A673 (cell line): Measurements from ENCODE around the gene FOXP4. TPM values are rescaled to one million over a fixed set of nuclear protein-coding genes. Genes with fewer than 3 reads are reported as not detected.

ENCODE experiments used
- BruUV-seq: library from RNA; stranded (reverse); fragments of 400-500 nt; replicated peaks from 2 replicates; lab custom pipeline; 2021; lab: Mats Ljungman, UMichigan
- CTCF ChIA-PET: fragments of 300-600 bp; sonication (Branson Sonifier 250); formaldehyde crosslinking; loops from one replicate; lab custom pipeline; 2022; ENCODE audit warnings: antibody characterized with exemption; lab: Charles Lee
- POLR2A ChIA-PET: fragments of 300-600 bp; sonication (Branson Sonifier 250); formaldehyde crosslinking; loops from one replicate; lab custom pipeline; 2022; ENCODE audit warnings: antibody characterized with exemption; ENCODE audit not compliant: low non-redundant PET; lab: Charles Lee
- DNase-seq: peaks from one replicate; pipeline ENCODE4 v3.0.0-alpha.2; 2015; ENCODE audit warnings: low spot score
- H3K27ac ChIP-seq: fragments of 200-600 bp; sonication (generic); 2 replicates; pipeline ENCODE4 v1.5.1; 2016; ENCODE audit warnings: mixed run types, low read depth, mild to moderate bottlenecking, mixed read lengths, antibody characterized with exemption, low read length; ENCODE audit not compliant: poor library complexity, severe bottlenecking
- H3K27me3 ChIP-seq: fragments of 200-600 bp; sonication (generic); replicated peaks from 2 replicates; pipeline ENCODE4 v1.6.1; 2017; ENCODE audit warnings: mixed run types, low read depth, mild to moderate bottlenecking, mixed read lengths, antibody characterized with exemption, low read length; ENCODE audit not compliant: insufficient read depth, poor library complexity
- H3K36me3 ChIP-seq: fragments of 200-600 bp; sonication (generic); 2 replicates; pipeline ENCODE4 v1.6.1; 2016; ENCODE audit warnings: mixed run types, mild to moderate bottlenecking, mixed read lengths, antibody characterized with exemption, low read length; ENCODE audit not compliant: insufficient read depth, poor library complexity, severe bottlenecking
- H3K4me1 ChIP-seq: fragments of 200-600 bp; sonication (generic); 2 replicates; pipeline ENCODE4 v1.6.1; 2017; ENCODE audit warnings: mixed run types, mild to moderate bottlenecking, mixed read lengths, antibody characterized with exemption, low read length; ENCODE audit not compliant: insufficient read depth, poor library complexity, severe bottlenecking
- H3K4me3 ChIP-seq: fragments of 200-600 bp; sonication (generic); 2 replicates; pipeline ENCODE4 v1.5.1; 2016; ENCODE audit warnings: low read depth, mixed run types, mild to moderate bottlenecking, mixed read lengths, low read length; ENCODE audit not compliant: poor library complexity, severe bottlenecking
- H3K9me3 ChIP-seq: fragments of 200-600 bp; sonication (generic); 2 replicates; pipeline ENCODE4 v1.6.1; 2016; ENCODE audit warnings: mixed run types, low read depth, mild to moderate bottlenecking, mixed read lengths, antibody characterized with exemption, low read length; ENCODE audit not compliant: poor library complexity, severe bottlenecking
- CTCF ChIP-seq: fragments of 300-800, 200-600 bp; sonication (generic); conservative IDR thresholded peaks from 2 replicates; pipeline ENCODE4 v1.5.1; 2017; ENCODE audit warnings: low read depth, mild to moderate bottlenecking, antibody characterized with exemption, low read length, moderate library complexity, mixed read lengths
- EZH2 ChIP-seq: fragments of 200-600 bp; sonication (generic); IDR thresholded peaks from 2 replicates; pipeline ENCODE4 v1.6.1; 2017; ENCODE audit warnings: borderline replicate concordance, low read depth, mild to moderate bottlenecking, mixed read lengths, antibody characterized with exemption, low read length; ENCODE audit not compliant: poor library complexity, severe bottlenecking
- intact Hi-C: fragments of 100-400 bp; cut with micrococcal nuclease; formaldehyde crosslinking; loops from one replicate; pipeline ENCODE4 v1.10.0; 2022; ENCODE audit not compliant: unreplicated experiment
- total RNA-seq: library from RNA; stranded (reverse); gene quantifications from 2 replicates; pipeline ENCODE4 v1.2.3, GENCODE V29; 2021

Gene FOXP4
- total RNA-seq, 1 experiment from 2014 or later = 53.9 TPM

GRCh38 chr6:41643899-41644269, 97.7 kb downstream of the FOXP4 start:
- H3K4me3 ChIP-seq = peak overlapping the region; percentile 30
- intact Hi-C loops = loop anchor here (5.0 kb wide), 1 partner anchor 38 kb away; no protein-coding TSS in a partner anchor
- H3K27ac ChIP-seq = peak overlapping the region; percentile 92
- no peaks in the 10 kb centered on the region for H3K9me3 ChIP-seq
- no peaks in the 10 kb centered on the region for H3K27me3 ChIP-seq
- H3K4me1 ChIP-seq = peaks cover 88% of the 10 kb centered on the region
- ChIA-PET CTCF (no interaction called here), POLR2A (no interaction called here)
- no peak for DNase-seq
- H3K36me3 ChIP-seq = peaks cover 62% of the 10 kb centered on the region
- no peak for TF ChIP-seq CTCF
- no peak for TF ChIP-seq EZH2
- no TSS peak for BruUV-seq

GRCh38 chr6:41644297-41644879, 98.2 kb downstream of the FOXP4 start:
- TF ChIP-seq CTCF (no peak), EZH2 (no peak)
- ChIA-PET CTCF (no interaction called here), POLR2A (no interaction called here)
- H3K4me3 ChIP-seq = peak overlapping the region; percentile 30
- peak overlapping the region; percentile 92 for H3K27ac ChIP-seq
- no peaks in the 10 kb centered on the region for H3K9me3 ChIP-seq
- peaks cover 93% of the 10 kb centered on the region for H3K4me1 ChIP-seq
- intact Hi-C loops = loop anchor here (5.0 kb wide), 1 partner anchor 38 kb away; no protein-coding TSS in a partner anchor
- BruUV-seq = no TSS peak
- H3K36me3 ChIP-seq = peaks cover 67% of the 10 kb centered on the region
- peak; percentile 79 for DNase-seq
- no peaks in the 10 kb centered on the region for H3K27me3 ChIP-seq

DNA sequence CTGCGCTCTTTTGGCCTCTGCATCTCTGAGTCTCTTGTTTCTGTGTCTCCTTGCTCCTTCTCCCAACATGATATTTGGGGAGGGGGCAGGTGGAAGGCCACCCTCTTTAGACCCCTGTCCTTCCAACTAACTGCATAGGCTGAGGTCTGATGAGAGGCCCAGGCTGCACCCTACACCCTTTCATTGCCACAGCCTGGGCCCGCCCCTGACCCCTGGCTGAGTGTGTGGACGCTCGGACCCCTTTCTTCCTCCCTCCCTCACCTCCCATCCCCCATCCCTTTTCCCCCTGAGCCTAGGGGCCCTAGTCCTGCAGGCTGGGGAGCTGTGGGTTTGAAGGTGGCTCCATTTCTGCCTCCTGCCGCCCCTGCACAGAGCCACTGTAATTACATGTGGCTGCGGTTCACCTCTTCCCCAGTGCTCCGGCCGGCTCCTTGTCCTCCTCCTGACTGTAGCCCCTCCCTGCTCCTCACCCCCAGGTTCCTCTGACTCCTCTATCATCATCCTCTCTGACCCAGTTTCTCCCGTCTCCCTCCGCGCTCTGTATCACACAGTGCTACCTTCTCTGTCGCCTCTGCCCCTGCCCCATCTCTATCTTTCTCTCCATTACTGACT, 98.9 kb downstream of the FOXP4 start:
- POLR2A ChIA-PET = no interaction called here
- peak overlapping the region; percentile 30 for H3K4me3 ChIP-seq
- no TSS peak for BruUV-seq
- CTCF ChIA-PET = no interaction called here
- DNase-seq = no peak
- intact Hi-C loops = no loop called here
- H3K27ac ChIP-seq = peak overlapping the region; percentile 92
- no peaks in the 10 kb centered on the region for H3K27me3 ChIP-seq
- no peaks in the 10 kb centered on the region for H3K9me3 ChIP-seq
- H3K36me3 ChIP-seq = peaks cover 74% of the 10 kb centered on the region
- TF ChIP-seq CTCF (no peak), EZH2 (no peak)
- peaks cover 90% of the 10 kb centered on the region for H3K4me1 ChIP-seq
